H9 (cell line): ENCODE data around the gene HCRTR2. TPM values are rescaled to one million over a fixed set of nuclear protein-coding genes. Genes with fewer than 3 reads are reported as not detected.

Source experiments
- DNase-seq: peaks from one replicate; pipeline ENCODE4 v3.0.0-alpha.2; 2017
- H2AFZ ChIP-seq: one replicate; pipeline ENCODE4 v1.6.1; 2013; ENCODE audit warnings: mild to moderate bottlenecking, low read length, control low read depth, moderate library complexity
- H2AK5ac ChIP-seq: 2 replicates; pipeline ENCODE4 v1.6.1; 2013; ENCODE audit warnings: low read length, control low read depth, mixed read lengths; ENCODE audit not compliant: insufficient read length
- H2BK120ac ChIP-seq: one replicate; pipeline ENCODE4 v1.6.1; 2013; ENCODE audit warnings: low read depth, mild to moderate bottlenecking, low read length, control low read depth, inconsistent platforms; ENCODE audit not compliant: poor library complexity, severe bottlenecking
- H2BK12ac ChIP-seq: 2 replicates; pipeline ENCODE4 v1.6.1; 2013; ENCODE audit warnings: low read length, control low read depth, mixed read lengths, low read depth; ENCODE audit not compliant: insufficient read length
- H2BK15ac ChIP-seq: 2 replicates; pipeline ENCODE4 v1.6.1; 2013; ENCODE audit warnings: low read depth, low read length, control low read depth
- H2BK20ac ChIP-seq: one replicate; pipeline ENCODE4 v1.6.1; 2013; ENCODE audit warnings: low read depth, mild to moderate bottlenecking, low read length, control low read depth, inconsistent platforms; ENCODE audit not compliant: poor library complexity, severe bottlenecking
- H2BK5ac ChIP-seq: 2 replicates; pipeline ENCODE4 v1.6.1; 2013; ENCODE audit warnings: low read length, control low read depth, mixed read lengths; ENCODE audit not compliant: insufficient read length
- H3K14ac ChIP-seq: 2 replicates; pipeline ENCODE4 v1.6.1; 2013; ENCODE audit warnings: low read length, control low read depth; ENCODE audit not compliant: insufficient read depth
- H3K18ac ChIP-seq: 2 replicates; pipeline ENCODE4 v1.6.1; 2013; ENCODE audit warnings: low read depth, mild to moderate bottlenecking, mixed read lengths, low read length, control low read depth; ENCODE audit not compliant: insufficient read length
- H3K23ac ChIP-seq: 2 replicates; pipeline ENCODE4 v1.6.1; 2013; ENCODE audit warnings: low read length, control low read depth, mixed read lengths, low read depth; ENCODE audit not compliant: insufficient read length
- H3K23me2 ChIP-seq: 2 replicates; pipeline ENCODE4 v1.6.1; 2013; ENCODE audit warnings: low read depth, mild to moderate bottlenecking, mixed read lengths, low read length, control low read depth; ENCODE audit not compliant: insufficient read length, poor library complexity, severe bottlenecking
- H3K27ac ChIP-seq: 2 replicates; pipeline ENCODE4 v1.5.1; 2013; ENCODE audit warnings: low read length, control low read depth, mixed read lengths, low read depth; ENCODE audit not compliant: insufficient read length
- H3K27me3 ChIP-seq: 2 replicates; pipeline ENCODE4 v1.6.1; 2013; ENCODE audit warnings: low read length, control low read depth, inconsistent platforms; ENCODE audit not compliant: insufficient read depth
- H3K4ac ChIP-seq: 2 replicates; pipeline ENCODE4 v1.6.1; 2013; ENCODE audit warnings: low read depth, mild to moderate bottlenecking, control low read depth, inconsistent platforms, low read length, moderate library complexity
- H3K4me1 ChIP-seq: 2 replicates; pipeline ENCODE4 v1.6.1; 2013; ENCODE audit warnings: low read length, control low read depth, inconsistent platforms; ENCODE audit not compliant: insufficient read depth
- H3K4me2 ChIP-seq: 2 replicates; pipeline ENCODE4 v1.6.1; 2013; ENCODE audit warnings: low read length, control low read depth, mixed read lengths; ENCODE audit not compliant: insufficient read length, insufficient read depth
- H3K56ac ChIP-seq: 2 replicates; pipeline ENCODE4 v1.6.1; 2013; ENCODE audit warnings: low read depth, mild to moderate bottlenecking, mixed read lengths, low read length, control low read depth; ENCODE audit not compliant: insufficient read length
- H3K79me1 ChIP-seq: 2 replicates; pipeline ENCODE4 v1.6.1; 2013; ENCODE audit warnings: low read depth, mild to moderate bottlenecking, moderate library complexity, low read length, control low read depth, inconsistent platforms; ENCODE audit not compliant: insufficient read depth, poor library complexity, severe bottlenecking
- H3K79me2 ChIP-seq: 2 replicates; pipeline ENCODE4 v1.6.1; 2013; ENCODE audit warnings: low read length, control low read depth, inconsistent platforms; ENCODE audit not compliant: insufficient read depth
- H3K9ac ChIP-seq: 2 replicates; pipeline ENCODE4 v1.6.1; 2013; ENCODE audit warnings: low read length, control low read depth, mixed read lengths; ENCODE audit not compliant: insufficient read length; ENCODE audit errors: extremely low read depth
- H3K9me3 ChIP-seq: one replicate; pipeline ENCODE4 v1.6.1; 2013; ENCODE audit warnings: low read depth, low read length, inconsistent platforms; ENCODE audit not compliant: control insufficient read depth
- H3T11ph ChIP-seq: one replicate; pipeline ENCODE4 v1.6.1; 2013; ENCODE audit warnings: mild to moderate bottlenecking, low read length, control low read depth, inconsistent platforms
- H4K20me1 ChIP-seq: one replicate; pipeline ENCODE4 v1.6.1; 2013; ENCODE audit not compliant: control insufficient read depth, insufficient read length, insufficient read depth
- H4K5ac ChIP-seq: 2 replicates; pipeline ENCODE4 v1.6.1; 2013; ENCODE audit warnings: low read depth, mild to moderate bottlenecking, mixed read lengths, low read length, control low read depth; ENCODE audit not compliant: insufficient read length
- H4K8ac ChIP-seq: replicated peaks from 2 replicates; pipeline ENCODE4 v1.6.1; 2013; ENCODE audit warnings: low read length, control low read depth, mixed read lengths, low read depth; ENCODE audit not compliant: insufficient read length
- H4K91ac ChIP-seq: 2 replicates; pipeline ENCODE4 v1.6.1; 2013; ENCODE audit warnings: low read depth, mild to moderate bottlenecking, moderate library complexity, mixed read lengths, low read length, control low read depth; ENCODE audit not compliant: insufficient read length
- H3K27ac Mint-ChIP-seq, 3 experiments: 2 replicates in 2 of 3; 3 replicates in 1 of 3; pipeline ENCODE4 v1.8.0; 2020 to 2021; ENCODE audit warnings: mixed read lengths in 3 of 3, mild to moderate bottlenecking in 1 of 3, moderate library complexity in 1 of 3
- H3K27me3 Mint-ChIP-seq: 2 replicates; pipeline ENCODE4 v1.8.0; 2021; ENCODE audit warnings: low read depth, mild to moderate bottlenecking, moderate library complexity, mixed read lengths
- H3K36me3 Mint-ChIP-seq, 3 experiments: 2 replicates in 2 of 3; 3 replicates in 1 of 3; pipeline ENCODE4 v1.8.0; 2020 to 2021; ENCODE audit warnings: low read depth in 3 of 3, mixed read lengths in 3 of 3; ENCODE audit not compliant: insufficient read depth in 1 of 3
- H3K4me1 Mint-ChIP-seq, 2 experiments: 2 replicates each; pipeline ENCODE4 v1.8.0; 2020; ENCODE audit warnings: mixed read lengths in 2 of 2
- H3K4me3 Mint-ChIP-seq, 2 experiments: 2 replicates in 1 of 2; 3 replicates in 1 of 2; pipeline ENCODE4 v1.8.0; 2020 to 2021; ENCODE audit warnings: mild to moderate bottlenecking in 2 of 2, mixed read lengths in 2 of 2, moderate library complexity in 1 of 2
- H3K9me3 Mint-ChIP-seq, 2 experiments: 2 replicates in 1 of 2; 3 replicates in 1 of 2; pipeline ENCODE4 v1.8.0; 2020; ENCODE audit warnings: mild to moderate bottlenecking in 2 of 2, mixed read lengths in 2 of 2, moderate library complexity in 1 of 2
- total RNA-seq: library from RNA; stranded (reverse); gene quantifications from 2 replicates; pipeline ENCODE4 v1.2.1, GENCODE V29; 2021
- TF ChIP-seq, protein P1 (sequence below): fragments of 200-600 bp; sonication (generic); conservative IDR thresholded peaks from 3 replicates; pipeline ENCODE4 v1.8.0; 2021; ENCODE audit warnings: antibody characterized with exemption, mild to moderate bottlenecking

Gene HCRTR2
- total RNA-seq, 1 experiment from 2014 or later: not detected

DNA sequence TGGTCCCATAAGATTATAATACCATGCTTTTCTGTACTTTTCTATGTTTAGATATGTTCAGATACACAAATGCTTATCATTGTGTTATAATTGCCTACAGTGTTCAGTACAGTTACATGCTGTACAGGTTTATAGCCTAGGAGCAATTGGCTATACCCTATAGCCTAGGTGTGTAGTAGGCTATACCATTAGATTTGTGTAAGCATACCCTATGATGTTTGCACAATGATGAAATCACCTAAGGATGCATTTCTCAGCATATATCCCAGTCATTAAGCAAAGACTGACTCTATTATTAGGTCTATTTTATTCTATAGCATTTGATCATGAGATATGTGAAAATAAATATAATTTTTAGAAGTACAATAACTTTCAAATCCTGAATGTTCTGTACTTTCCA, 36.6 kb downstream of the HCRTR2 start:
- Histone ChIP-seq H2BK20ac (no peak overlapping the region), H2AFZ (no peak overlapping the region), H3K27me3 (no peaks in the 10 kb centered on the region), H4K91ac (no peak overlapping the region), H3K14ac (no peak overlapping the region), H4K8ac (no peak overlapping the region), H2BK12ac (no peak overlapping the region), H2BK120ac (no peak overlapping the region), H3K56ac (no peak overlapping the region), H3T11ph (no peak overlapping the region), H3K79me2 (no peaks in the 10 kb centered on the region), H3K23ac (no peak overlapping the region), H4K20me1 (no peaks in the 10 kb centered on the region), H3K4me2 (no peak overlapping the region), H3K18ac (no peak overlapping the region), H2BK15ac (no peak overlapping the region), H2BK5ac (no peak overlapping the region), H3K23me2 (no peaks in the 10 kb centered on the region), H3K9me3 (no peaks in the 10 kb centered on the region), H3K79me1 (no peaks in the 10 kb centered on the region), H3K27ac (no peak overlapping the region), H3K9ac (no peak overlapping the region), H4K5ac (no peak overlapping the region), H2AK5ac (no peak overlapping the region), H3K4ac (no peak overlapping the region), H3K4me1 (no peaks in the 10 kb centered on the region)
- no peak overlapping the region for H3K27ac Mint-ChIP-seq
- H3K9me3 Mint-ChIP-seq: peaks cover 5 to 11% of the 10 kb centered on the region in 2 experiments; a peak in 4 of 5 replicates
- no peaks in the 10 kb centered on the region for H3K4me1 Mint-ChIP-seq
- peaks cover 0 to 7% (median 2%) of the 10 kb centered on the region in 3 experiments; a peak in 3 of 7 replicates for H3K36me3 Mint-ChIP-seq
- no peaks in the 10 kb centered on the region for H3K27me3 Mint-ChIP-seq
- TF ChIP-seq, protein P1, sequence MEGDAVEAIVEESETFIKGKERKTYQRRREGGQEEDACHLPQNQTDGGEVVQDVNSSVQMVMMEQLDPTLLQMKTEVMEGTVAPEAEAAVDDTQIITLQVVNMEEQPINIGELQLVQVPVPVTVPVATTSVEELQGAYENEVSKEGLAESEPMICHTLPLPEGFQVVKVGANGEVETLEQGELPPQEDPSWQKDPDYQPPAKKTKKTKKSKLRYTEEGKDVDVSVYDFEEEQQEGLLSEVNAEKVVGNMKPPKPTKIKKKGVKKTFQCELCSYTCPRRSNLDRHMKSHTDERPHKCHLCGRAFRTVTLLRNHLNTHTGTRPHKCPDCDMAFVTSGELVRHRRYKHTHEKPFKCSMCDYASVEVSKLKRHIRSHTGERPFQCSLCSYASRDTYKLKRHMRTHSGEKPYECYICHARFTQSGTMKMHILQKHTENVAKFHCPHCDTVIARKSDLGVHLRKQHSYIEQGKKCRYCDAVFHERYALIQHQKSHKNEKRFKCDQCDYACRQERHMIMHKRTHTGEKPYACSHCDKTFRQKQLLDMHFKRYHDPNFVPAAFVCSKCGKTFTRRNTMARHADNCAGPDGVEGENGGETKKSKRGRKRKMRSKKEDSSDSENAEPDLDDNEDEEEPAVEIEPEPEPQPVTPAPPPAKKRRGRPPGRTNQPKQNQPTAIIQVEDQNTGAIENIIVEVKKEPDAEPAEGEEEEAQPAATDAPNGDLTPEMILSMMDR: no peak
- no peak for DNase-seq
- H3K4me3 Mint-ChIP-seq: no peak overlapping the region
